ENCODE results near the gene KCTD21. TPM values are rescaled to one million over a fixed set of nuclear protein-coding genes. Genes with fewer than 3 reads are reported as not detected.

KCTD21 gene
- total RNA-seq, 1 experiment from 2014 or later: 10.2 TPM

- no peak for DNase-seq (ENCODE audit: unreplicated experiment)
- TF ChIP-seq CTCF (IDR thresholded peaks at IDR 0.05; ENCODE audit: unreplicated experiment): no peak
- no peaks in the 10 kb centered on the region for H3K9me3 Mint-ChIP-seq (ENCODE audit: unreplicated experiment)
- POLR2A ChIA-PET: interaction anchor here (0.5 kb wide), 1 partner anchor 77 kb away, joined by 4 read pairs; no protein-coding TSS in a partner anchor
- no peaks in the 10 kb centered on the region for H3K4me1 Mint-ChIP-seq (ENCODE audit: insufficient read depth, unreplicated experiment)
- H3K4me3 Mint-ChIP-seq (ENCODE audit: unreplicated experiment): no peak overlapping the region
- intact Hi-C loops (cut with micrococcal nuclease): no loop called here
- H3K27me3 Mint-ChIP-seq (ENCODE audit: insufficient read depth, unreplicated experiment): no peaks in the 10 kb centered on the region
- no TSS peak for BruUV-seq (replicated peaks)
- CTCF ChIA-PET: interaction anchor here (0.5 kb wide), 1 partner anchor 16 kb away, joined by 3 read pairs; no protein-coding TSS in a partner anchor
- H3K27ac Mint-ChIP-seq (ENCODE audit: low read depth, unreplicated experiment): no peak overlapping the region
- no peaks in the 10 kb centered on the region for H3K36me3 Mint-ChIP-seq (ENCODE audit: insufficient read depth, unreplicated experiment)
Observed at GRCh38 chr11:78156127-78156844, 32.1 kb downstream of the KCTD21 start.

- DNase-seq (ENCODE audit: unreplicated experiment): no peak
- Mint-ChIP-seq H3K27me3 (ENCODE audit: insufficient read depth, unreplicated experiment) (no peaks in the 10 kb centered on the region), H3K9me3 (ENCODE audit: unreplicated experiment) (no peaks in the 10 kb centered on the region), H3K27ac (ENCODE audit: low read depth, unreplicated experiment) (no peak overlapping the region), H3K4me1 (ENCODE audit: insufficient read depth, unreplicated experiment) (no peaks in the 10 kb centered on the region), H3K36me3 (ENCODE audit: insufficient read depth, unreplicated experiment) (no peaks in the 10 kb centered on the region), H3K4me3 (ENCODE audit: unreplicated experiment) (no peak overlapping the region)
- CTCF ChIA-PET: interaction anchor here (0.9 to 1.8 kb wide), 2 partner anchors 11 to 413 kb away, joined by 3 to 9 read pairs; no protein-coding TSS in a partner anchor
- POLR2A ChIA-PET: no interaction called here
- no peak for TF ChIP-seq CTCF (IDR thresholded peaks at IDR 0.05; ENCODE audit: unreplicated experiment)
- intact Hi-C loops (cut with micrococcal nuclease): no loop called here
- BruUV-seq (replicated peaks): no TSS peak
Observed at GRCh38 chr11:78151804-78152203, 36.6 kb downstream of the KCTD21 start.

- no peaks in the 10 kb centered on the region for H3K4me1 Mint-ChIP-seq (ENCODE audit: insufficient read depth, unreplicated experiment)
- TF ChIP-seq CTCF (IDR thresholded peaks at IDR 0.05; ENCODE audit: unreplicated experiment): no peak
- BruUV-seq (replicated peaks): no TSS peak
- no peak for DNase-seq (ENCODE audit: unreplicated experiment)
- CTCF ChIA-PET: interaction anchor here (0.7 to 1.8 kb wide), 3 partner anchors 12 to 414 kb away, joined by 3 to 9 read pairs (median 4); no protein-coding TSS in a partner anchor
- intact Hi-C loops (cut with micrococcal nuclease): no loop called here
- POLR2A ChIA-PET: no interaction called here
- H3K27me3 Mint-ChIP-seq (ENCODE audit: insufficient read depth, unreplicated experiment): no peaks in the 10 kb centered on the region
- H3K36me3 Mint-ChIP-seq (ENCODE audit: insufficient read depth, unreplicated experiment): no peaks in the 10 kb centered on the region
- no peak overlapping the region for H3K4me3 Mint-ChIP-seq (ENCODE audit: unreplicated experiment)
- no peak overlapping the region for H3K27ac Mint-ChIP-seq (ENCODE audit: low read depth, unreplicated experiment)
- H3K9me3 Mint-ChIP-seq (ENCODE audit: unreplicated experiment): no peaks in the 10 kb centered on the region
Observed at GRCh38 chr11:78150754-78151153, 37.7 kb downstream of the KCTD21 start.

GRCh38 chr11:78150346-78150745 is 38.1 kb downstream of the KCTD21 start:
- Mint-ChIP-seq H3K36me3 (ENCODE audit: insufficient read depth, unreplicated experiment) (no peaks in the 10 kb centered on the region), H3K4me1 (ENCODE audit: insufficient read depth, unreplicated experiment) (no peaks in the 10 kb centered on the region), H3K27me3 (ENCODE audit: insufficient read depth, unreplicated experiment) (no peaks in the 10 kb centered on the region), H3K4me3 (ENCODE audit: unreplicated experiment) (no peak overlapping the region), H3K9me3 (ENCODE audit: unreplicated experiment) (no peaks in the 10 kb centered on the region), H3K27ac (ENCODE audit: low read depth, unreplicated experiment) (no peak overlapping the region)
- TF ChIP-seq CTCF (IDR thresholded peaks at IDR 0.05; ENCODE audit: unreplicated experiment): no peak
- no TSS peak for BruUV-seq (replicated peaks)
- intact Hi-C loops (cut with micrococcal nuclease): no loop called here
- ChIA-PET POLR2A (no interaction called here), CTCF (interaction anchor here (0.7 to 1.8 kb wide), 3 partner anchors 40 to 414 kb away, joined by 3 to 9 read pairs (median 4); no protein-coding TSS in a partner anchor)
- no peak for DNase-seq (ENCODE audit: unreplicated experiment)

Data from MCF 10A (cell line).